OCI-LY7 (cell line): ENCODE data around the gene TSHZ2. TPM values are rescaled to one million over a fixed set of nuclear protein-coding genes. Genes with fewer than 3 reads are reported as not detected.

ENCODE experiments used
- BruUV-seq: library from RNA; stranded (reverse); fragments of 400-500 nt; replicated peaks from 2 replicates; lab custom pipeline; 2021; lab: Mats Ljungman, UMichigan
- CTCF ChIA-PET: fragments of 300-600 bp; sonication (Branson Sonifier 250); formaldehyde crosslinking; loops from one replicate; lab custom pipeline; 2022; ENCODE audit warnings: antibody characterized with exemption; ENCODE audit not compliant: unreplicated experiment; lab: Charles Lee
- POLR2A ChIA-PET: fragments of 300-600 bp; sonication (Branson Sonifier 250); formaldehyde crosslinking; loops from one replicate; lab custom pipeline; 2022; ENCODE audit warnings: antibody characterized with exemption; lab: Charles Lee
- DNase-seq: peaks from one replicate; pipeline ENCODE4 v3.0.0-alpha.2; 2015; ENCODE audit warnings: low spot score
- H2AFZ ChIP-seq: fragments of 200-600 bp; sonication (generic), shearing (Covaris generic); 2 replicates; pipeline ENCODE4 v1.6.1; 2014; ENCODE audit warnings: mild to moderate bottlenecking, antibody characterized with exemption, low read length, moderate library complexity
- H3K27ac ChIP-seq: fragments of 200-600 bp; sonication (generic); 2 replicates; pipeline ENCODE4 v1.5.1; 2014; ENCODE audit warnings: mixed run types, low read depth, mild to moderate bottlenecking, moderate library complexity, low read length, inconsistent platforms; ENCODE audit not compliant: poor library complexity, severe bottlenecking
- H3K36me3 ChIP-seq: fragments of 200-600 bp; sonication (generic); 2 replicates; pipeline ENCODE4 v1.6.1; 2014; ENCODE audit warnings: mild to moderate bottlenecking, antibody characterized with exemption, low read length, moderate library complexity, mixed read lengths; ENCODE audit not compliant: insufficient read depth
- H3K4me1 ChIP-seq: fragments of 200-600 bp; sonication (generic); 2 replicates; pipeline ENCODE4 v1.5.1; 2014; ENCODE audit warnings: mild to moderate bottlenecking, low read length; ENCODE audit not compliant: insufficient read depth, poor library complexity, severe bottlenecking
- H3K4me2 ChIP-seq: fragments of 200-600 bp; sonication (generic); 2 replicates; pipeline ENCODE4 v1.6.1; 2014; ENCODE audit warnings: mild to moderate bottlenecking, low read length
- H3K4me3 ChIP-seq: fragments of 200-600 bp; sonication (generic); 2 replicates; pipeline ENCODE4 v1.5.1; 2014; ENCODE audit warnings: mild to moderate bottlenecking, low read depth, low read length; ENCODE audit not compliant: poor library complexity, severe bottlenecking
- H3K79me2 ChIP-seq: fragments of 200-600 bp; sonication (generic); 2 replicates; pipeline ENCODE4 v1.6.1; 2016; ENCODE audit warnings: low read depth, mild to moderate bottlenecking, low read length, moderate library complexity, mixed read lengths; ENCODE audit not compliant: insufficient read depth
- H3K9me2 ChIP-seq: fragments of 200-600 bp; sonication (generic); 2 replicates; pipeline ENCODE4 v1.6.1; 2016; ENCODE audit warnings: mild to moderate bottlenecking, low read length, mixed read lengths; ENCODE audit not compliant: insufficient read depth
- H3K9me3 ChIP-seq: fragments of 200-600 bp; sonication (generic); 2 replicates; pipeline ENCODE4 v1.6.1; 2014; ENCODE audit warnings: mild to moderate bottlenecking, mixed run types, low read length, mixed read lengths
- H4K20me1 ChIP-seq: fragments of 200-600 bp; sonication (generic); 2 replicates; pipeline ENCODE4 v1.6.1; 2014; ENCODE audit warnings: mild to moderate bottlenecking, antibody characterized with exemption, low read length, moderate library complexity, mixed read lengths; ENCODE audit not compliant: insufficient read depth
- EZH2phosphoT487 ChIP-seq: fragments of 200-600 bp; sonication (generic); IDR thresholded peaks from 2 replicates; pipeline ENCODE4 v1.6.1; 2018; ENCODE audit warnings: low read depth, borderline replicate concordance, mild to moderate bottlenecking, mixed run types, antibody characterized with exemption, low read length, moderate library complexity, mixed read lengths
- intact Hi-C: fragments of 100-400 bp; cut with micrococcal nuclease; formaldehyde crosslinking; loops from one replicate; pipeline ENCODE4 v1.10.0; 2022; ENCODE audit not compliant: unreplicated experiment
- total RNA-seq, 2 experiments: library from RNA; depleted of rRNA in 1 of 2; stranded (reverse); fragments of >200 nt in 1 of 2; shearing (Covaris generic) in 1 of 2; gene quantifications; 2 replicates each; pipeline ENCODE4 v1.2.3, GENCODE V29; 2014 to 2022
- TF ChIP-seq, protein P1 (sequence below): fragments of 200-600 bp; sonication (generic); conservative IDR thresholded peaks from 2 replicates; pipeline ENCODE4 v1.5.1; 2014; ENCODE audit warnings: mild to moderate bottlenecking, antibody characterized with exemption, low read length, moderate library complexity, mixed read lengths

Gene TSHZ2
- total RNA-seq, 2 experiments from 2014 or later: not detected

DNA sequence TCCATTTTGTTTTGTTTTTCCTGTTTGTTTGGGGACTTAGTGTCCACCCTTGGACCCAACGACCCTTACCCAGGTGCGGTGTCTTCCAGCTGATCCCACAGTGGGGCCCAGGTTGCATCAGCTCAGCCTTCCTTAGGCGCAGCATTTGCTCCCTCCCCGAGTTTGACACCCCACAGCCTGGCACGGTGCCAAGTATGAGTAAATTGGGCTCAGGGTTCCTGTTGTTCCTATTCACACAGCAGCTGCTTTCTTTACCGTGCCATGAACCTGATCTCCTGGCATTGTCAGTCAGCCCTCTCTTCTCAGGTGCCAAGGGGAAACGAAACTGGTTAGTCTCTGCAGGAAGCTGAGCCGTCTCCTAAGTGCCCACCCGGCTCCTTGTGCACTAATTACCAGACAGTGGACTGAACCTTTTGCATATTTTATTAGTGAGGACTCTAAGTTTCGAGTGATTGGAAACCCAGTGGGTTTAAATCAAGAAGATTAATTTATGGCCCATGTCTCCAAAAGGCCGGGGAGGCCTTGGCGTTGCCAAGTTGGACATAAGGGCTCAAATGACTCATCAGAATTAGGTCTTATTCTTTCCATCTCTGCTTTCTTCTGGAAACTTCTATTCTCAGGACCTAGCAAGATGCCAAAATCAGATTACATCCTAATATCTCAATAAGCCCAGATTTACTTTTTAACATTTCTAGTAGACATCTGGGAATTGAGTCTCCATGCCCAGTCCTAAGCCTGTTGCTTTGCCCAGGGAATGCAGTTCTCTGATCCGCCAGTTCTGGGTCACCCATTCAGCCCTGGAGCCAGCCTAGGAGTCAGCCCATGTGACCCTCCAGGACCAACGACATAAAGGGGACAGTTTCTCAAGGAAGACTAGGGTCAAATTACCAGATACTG lies 68.8 kb downstream of the TSHZ2 start:
- Histone ChIP-seq H4K20me1 (no peaks in the 10 kb centered on the region), H3K9me3 (no peaks in the 10 kb centered on the region), H3K4me3 (peak overlapping the region; percentile 16), H3K9me2 (no peaks in the 10 kb centered on the region), H3K36me3 (no peaks in the 10 kb centered on the region), H3K4me2 (peak overlapping the region; percentile 54), H2AFZ (peak overlapping the region; percentile 80), H3K4me1 (peaks cover 49% of the 10 kb centered on the region), H3K27ac (peak overlapping the region; percentile 66), H3K79me2 (no peaks in the 10 kb centered on the region)
- DNase-seq: peak; percentile 92
- POLR2A ChIA-PET: interaction anchor here (0.5 to 0.8 kb wide), 2 partner anchors 61 to 265 kb away, joined by 3 read pairs; no protein-coding TSS in a partner anchor
- intact Hi-C loops: loop anchor here (2.0 to 5.0 kb wide), 2 partner anchors 40 to 96 kb away; no protein-coding TSS in a partner anchor
- no TSS peak for BruUV-seq
- TF ChIP-seq, protein P1, sequence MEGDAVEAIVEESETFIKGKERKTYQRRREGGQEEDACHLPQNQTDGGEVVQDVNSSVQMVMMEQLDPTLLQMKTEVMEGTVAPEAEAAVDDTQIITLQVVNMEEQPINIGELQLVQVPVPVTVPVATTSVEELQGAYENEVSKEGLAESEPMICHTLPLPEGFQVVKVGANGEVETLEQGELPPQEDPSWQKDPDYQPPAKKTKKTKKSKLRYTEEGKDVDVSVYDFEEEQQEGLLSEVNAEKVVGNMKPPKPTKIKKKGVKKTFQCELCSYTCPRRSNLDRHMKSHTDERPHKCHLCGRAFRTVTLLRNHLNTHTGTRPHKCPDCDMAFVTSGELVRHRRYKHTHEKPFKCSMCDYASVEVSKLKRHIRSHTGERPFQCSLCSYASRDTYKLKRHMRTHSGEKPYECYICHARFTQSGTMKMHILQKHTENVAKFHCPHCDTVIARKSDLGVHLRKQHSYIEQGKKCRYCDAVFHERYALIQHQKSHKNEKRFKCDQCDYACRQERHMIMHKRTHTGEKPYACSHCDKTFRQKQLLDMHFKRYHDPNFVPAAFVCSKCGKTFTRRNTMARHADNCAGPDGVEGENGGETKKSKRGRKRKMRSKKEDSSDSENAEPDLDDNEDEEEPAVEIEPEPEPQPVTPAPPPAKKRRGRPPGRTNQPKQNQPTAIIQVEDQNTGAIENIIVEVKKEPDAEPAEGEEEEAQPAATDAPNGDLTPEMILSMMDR: no peak
- TF ChIP-seq EZH2phosphoT487: no peak
- CTCF ChIA-PET: no interaction called here

DNA sequence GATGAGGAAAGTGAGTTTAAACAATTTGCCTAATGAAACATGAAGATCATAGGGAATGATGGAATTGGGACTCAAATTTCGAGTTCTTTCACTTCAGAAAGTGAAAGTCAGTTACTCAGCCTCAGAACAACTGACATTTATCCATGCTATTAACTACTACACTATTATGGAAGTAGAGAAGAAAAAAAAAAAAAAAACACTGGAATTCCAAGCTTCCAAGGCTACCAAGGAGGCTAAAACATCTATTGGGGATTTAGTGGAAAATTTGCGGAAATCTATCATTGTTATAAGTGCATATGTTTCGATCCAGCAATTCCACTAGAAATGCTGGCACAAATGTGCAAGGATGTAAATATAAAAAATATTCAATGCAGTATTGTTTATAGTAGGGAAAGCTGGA lies 70.4 kb downstream of the TSHZ2 start:
- intact Hi-C loops: loop anchor here (5.0 kb wide), 1 partner anchor 95 kb away; no protein-coding TSS in a partner anchor
- Histone ChIP-seq H3K4me1 (peaks cover 46% of the 10 kb centered on the region), H3K9me3 (no peaks in the 10 kb centered on the region), H3K9me2 (no peaks in the 10 kb centered on the region), H2AFZ (peak overlapping the region; percentile 25; the same call in 1 of the 2 replicates), H3K36me3 (no peaks in the 10 kb centered on the region), H4K20me1 (no peaks in the 10 kb centered on the region), H3K79me2 (no peaks in the 10 kb centered on the region), H3K27ac (no peak overlapping the region), H3K4me3 (no peak overlapping the region), H3K4me2 (peak overlapping the region; percentile 54)
- no peak for TF ChIP-seq EZH2phosphoT487
- TF ChIP-seq, protein P1: no peak
- POLR2A ChIA-PET: no interaction called here
- DNase-seq: no peak
- no TSS peak for BruUV-seq
- CTCF ChIA-PET: interaction anchor here (0.6 kb wide), 1 partner anchor 14 kb away, joined by 3 read pairs; no protein-coding TSS in a partner anchor
